Spleen (tissue), 7 donors: ENCODE measurements around the gene SECTM1.

Experiments used
- CTCF ChIP-seq, 11 experiments: fragments of 200-600 bp in 7 of 11; fragments of 450-650 bp in 4 of 11; sonication (generic) in 4 of 11; IDR thresholded peaks in 8 of 11; conservative IDR thresholded peaks in 3 of 11; 1 replicate in 7 of 11; 2 replicates in 4 of 11; pipeline versions ENCODE4 v1.4.0 to v1.8.0; 2016 to 2021; ENCODE audit warnings: antibody characterized with exemption in 11 of 11, inconsistent platforms in 4 of 11, mild to moderate bottlenecking in 1 of 11
- POLR2AphosphoS5 ChIP-seq, 3 donors: sonication (generic); formaldehyde crosslinking; IDR thresholded peaks; one replicate each; pipeline ENCODE4 v1.5.1; 2017; ENCODE audit warnings: antibody characterized with exemption in 3 of 3
- donor health status: DM: no; HTN: no; CAD: no; lungs with moderate emphysema.
- donor health status: DM: no; HTN: no; CAD: no.
- donor health status: DM: no; HTN: no; CAD: no.

GRCh38 chr17:82367724-82368524, 34.4 kb upstream of the SECTM1 start:
- TF ChIP-seq CTCF (IDR thresholded peaks at IDR 0.05 in 8 of 11, conservative IDR thresholded peaks at IDR 0.05 in 3 of 11) (no peak), POLR2AphosphoS5 (IDR thresholded peaks at IDR 0.05) (no peak)
